Panc1 (cell line): ENCODE results near the gene CD72. TPM values are rescaled to one million over a fixed set of nuclear protein-coding genes. Genes with fewer than 3 reads are reported as not detected.

ENCODE experiments used
- ATAC-seq: fragments of 200-7000 bp; cut with Tn5 transposase; 2 replicates; pipeline ENCODE4 v1.9.1; 2020; ENCODE audit warnings: mild to moderate bottlenecking, moderate library complexity
- BruUV-seq: library from RNA; stranded (reverse); fragments of 400-500 nt; replicated peaks from 2 replicates; lab custom pipeline; 2021; lab: Mats Ljungman, UMichigan
- CTCF ChIA-PET: fragments of 300-600 bp; sonication (Branson Sonifier 250); formaldehyde crosslinking; loops from one replicate; lab custom pipeline; 2022; ENCODE audit warnings: antibody characterized with exemption; lab: Charles Lee
- POLR2A ChIA-PET: fragments of 300-600 bp; sonication (Branson Sonifier 250); formaldehyde crosslinking; loops from one replicate; lab custom pipeline; 2022; ENCODE audit warnings: antibody characterized with exemption; lab: Charles Lee
- DNase-seq: peaks from one replicate; pipeline ENCODE4 v3.0.0-alpha.2; 2010; ENCODE audit warnings: low read depth, low spot score
- H3K27ac ChIP-seq: 2 replicates; pipeline ENCODE4 v1.5.1; 2011; ENCODE audit warnings: mild to moderate bottlenecking, low read length, inconsistent platforms
- H3K27me3 ChIP-seq: fragments of 200-500 bp; sonication (Bioruptor generic); 2 replicates; pipeline ENCODE4 v1.6.0; 2014; ENCODE audit warnings: low read length, inconsistent platforms; ENCODE audit not compliant: control insufficient read depth, insufficient read depth
- H3K36me3 ChIP-seq: fragments of 200-500 bp; sonication (Bioruptor generic); 2 replicates; pipeline ENCODE4 v1.5.1; 2014; ENCODE audit warnings: inconsistent platforms, mild to moderate bottlenecking, low read length, moderate library complexity; ENCODE audit not compliant: control insufficient read depth, insufficient read depth
- H3K4me1 ChIP-seq: 2 replicates; pipeline ENCODE4 v1.5.1; 2011; ENCODE audit warnings: inconsistent platforms, mild to moderate bottlenecking, low read length, moderate library complexity; ENCODE audit not compliant: control insufficient read depth, insufficient read depth
- H3K4me3 ChIP-seq, 2 experiments: 2 replicates each; pipeline ENCODE4 v1.5.1; 2011 to 2012; ENCODE audit warnings: low read depth in 2 of 2, low read length in 2 of 2, mild to moderate bottlenecking in 2 of 2, inconsistent platforms in 1 of 2, moderate library complexity in 1 of 2
- H3K9me3 ChIP-seq: fragments of 200-500 bp; sonication (Bioruptor generic); 2 replicates; pipeline ENCODE4 v1.5.1; 2014; ENCODE audit warnings: low read depth, mild to moderate bottlenecking, inconsistent platforms, low read length, moderate library complexity; ENCODE audit not compliant: control insufficient read depth, insufficient read depth
- POLR2AphosphoS5 ChIP-seq: IDR thresholded peaks from 2 replicates; pipeline ENCODE4 v1.6.1; 2012; ENCODE audit warnings: mild to moderate bottlenecking, low read depth, low read length, moderate library complexity
- SIN3A ChIP-seq: IDR thresholded peaks from 2 replicates; pipeline ENCODE4 v1.6.1; 2012; ENCODE audit warnings: low read depth, mild to moderate bottlenecking, low read length, moderate library complexity, borderline replicate concordance; ENCODE audit not compliant: insufficient read depth
- TCF7L2 ChIP-seq: IDR thresholded peaks from 2 replicates; pipeline ENCODE4 v1.6.1; 2011; ENCODE audit warnings: mild to moderate bottlenecking, low read depth, low read length, inconsistent platforms
- in situ Hi-C: cut with HindIII; loops from 2 replicates; pipeline ENCODE4 v1.10.0; 2016; ENCODE audit warnings: low sequenced_read_pairs, low pct_unique_long_range_greater_than_20kb
- intact Hi-C: fragments of 100-400 bp; cut with micrococcal nuclease; formaldehyde crosslinking; loops from one replicate; pipeline ENCODE4 v1.10.0; 2022; ENCODE audit not compliant: unreplicated experiment
- total RNA-seq: library from RNA; stranded (reverse); gene quantifications from one replicate; pipeline ENCODE4 v1.2.1, GENCODE V29; 2021; ENCODE audit not compliant: unreplicated experiment
- TF ChIP-seq, protein P1 (sequence below): fragments of 450-650 bp; IDR thresholded peaks from 2 replicates; pipeline ENCODE4 v1.5.1; 2017; ENCODE audit warnings: mild to moderate bottlenecking
- TF ChIP-seq, protein P2 (sequence below), 2 experiments: IDR thresholded peaks; 2 replicates each; pipeline ENCODE4 v1.6.1; 2011 to 2012; ENCODE audit warnings: low read depth in 2 of 2, control low read depth in 1 of 2, low read length in 1 of 2, mild to moderate bottlenecking in 1 of 2, moderate library complexity in 1 of 2; ENCODE audit not compliant: insufficient read depth in 1 of 2

CD72 gene
- total RNA-seq, 1 experiment from 2014 or later, result 0.72 TPM

DNA sequence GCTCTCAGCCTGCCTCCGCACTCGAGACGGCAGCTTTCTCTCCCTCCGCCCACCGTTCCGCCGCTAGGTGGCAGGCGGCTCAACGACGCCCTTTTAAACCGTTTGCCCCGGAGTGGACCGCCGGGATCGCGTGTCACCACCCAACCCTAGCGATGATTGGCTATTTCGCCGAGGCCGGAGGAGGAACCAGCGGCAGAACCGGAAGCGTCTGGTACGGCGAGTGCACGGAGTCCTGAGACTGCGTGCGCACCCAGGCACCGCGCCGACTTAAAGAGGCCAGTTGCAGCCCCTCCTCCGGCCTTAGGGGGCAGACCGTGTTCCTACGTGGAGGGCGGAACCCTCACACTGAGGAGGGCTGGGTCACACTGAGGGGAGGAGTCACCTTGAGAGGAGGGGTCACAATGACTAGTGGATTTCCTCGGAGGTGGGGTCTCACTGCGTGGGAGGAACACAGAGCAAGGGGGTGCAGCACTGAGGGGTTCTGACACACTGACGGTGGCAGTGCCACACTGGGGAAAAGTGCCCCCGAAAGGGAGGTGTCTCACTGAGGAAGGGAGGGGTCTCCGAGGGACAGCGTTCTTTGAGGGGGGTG, 14.1 kb downstream of the CD72 start:
- peak overlapping the region; percentile 76 to 99 for H3K4me3 ChIP-seq
- ChIA-PET POLR2A (interaction anchor here (0.6 kb wide), 1 partner anchor 59 kb away, joined by 4 read pairs; no protein-coding TSS in a partner anchor), CTCF (interaction anchor here (0.5 to 1.1 kb wide), 9 partner anchors 9 to 278 kb away, joined by 3 to 4 read pairs (median 3); partner anchors contain the start of genes CCDC107 and RMRP)
- no peaks in the 10 kb centered on the region for H3K27me3 ChIP-seq
- BruUV-seq, result no TSS peak
- in situ Hi-C loops (no loop called here), intact Hi-C loops (loop anchor here (5.0 to 10.0 kb wide), 2 partner anchors 37 to 89 kb away; no protein-coding TSS in a partner anchor)
- DNase-seq, result peak; percentile 98
- peak; percentile 93 for ATAC-seq
- H3K27ac ChIP-seq, result peak overlapping the region; percentile 100
- TF ChIP-seq, protein P1, sequence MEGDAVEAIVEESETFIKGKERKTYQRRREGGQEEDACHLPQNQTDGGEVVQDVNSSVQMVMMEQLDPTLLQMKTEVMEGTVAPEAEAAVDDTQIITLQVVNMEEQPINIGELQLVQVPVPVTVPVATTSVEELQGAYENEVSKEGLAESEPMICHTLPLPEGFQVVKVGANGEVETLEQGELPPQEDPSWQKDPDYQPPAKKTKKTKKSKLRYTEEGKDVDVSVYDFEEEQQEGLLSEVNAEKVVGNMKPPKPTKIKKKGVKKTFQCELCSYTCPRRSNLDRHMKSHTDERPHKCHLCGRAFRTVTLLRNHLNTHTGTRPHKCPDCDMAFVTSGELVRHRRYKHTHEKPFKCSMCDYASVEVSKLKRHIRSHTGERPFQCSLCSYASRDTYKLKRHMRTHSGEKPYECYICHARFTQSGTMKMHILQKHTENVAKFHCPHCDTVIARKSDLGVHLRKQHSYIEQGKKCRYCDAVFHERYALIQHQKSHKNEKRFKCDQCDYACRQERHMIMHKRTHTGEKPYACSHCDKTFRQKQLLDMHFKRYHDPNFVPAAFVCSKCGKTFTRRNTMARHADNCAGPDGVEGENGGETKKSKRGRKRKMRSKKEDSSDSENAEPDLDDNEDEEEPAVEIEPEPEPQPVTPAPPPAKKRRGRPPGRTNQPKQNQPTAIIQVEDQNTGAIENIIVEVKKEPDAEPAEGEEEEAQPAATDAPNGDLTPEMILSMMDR, result no peak
- TF ChIP-seq TCF7L2 (no peak), POLR2AphosphoS5 (peak; percentile 95), SIN3A (peak; percentile 59; the same call in 1 of the 2 replicates)
- no peaks in the 10 kb centered on the region; the same call in 1 of the 2 replicates for H3K36me3 ChIP-seq
- peaks cover 20% of the 10 kb centered on the region for H3K4me1 ChIP-seq
- no peaks in the 10 kb centered on the region for H3K9me3 ChIP-seq

DNA sequence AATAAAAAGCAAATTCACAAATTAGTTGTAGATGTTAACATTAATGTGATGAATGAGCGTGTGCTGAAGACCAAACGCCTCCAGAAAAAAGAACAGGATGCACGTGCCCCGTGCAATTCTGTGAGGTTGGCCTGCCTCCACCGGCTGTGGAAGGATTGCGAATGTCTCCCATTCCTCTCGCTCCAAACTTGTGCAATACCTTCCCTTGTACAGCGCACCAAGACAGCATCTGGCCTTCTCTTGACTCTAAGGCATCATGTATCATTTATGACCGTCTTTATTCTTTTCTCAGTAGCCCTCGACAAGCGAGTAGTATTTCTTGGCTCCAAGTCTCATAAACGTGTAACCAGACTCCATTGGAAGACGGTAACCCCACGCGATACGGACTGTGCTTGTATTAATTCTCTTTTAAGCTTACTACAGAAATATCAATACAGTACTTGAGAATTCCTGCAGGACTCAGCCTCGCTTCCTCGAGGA, 14.7 kb downstream of the CD72 start:
- in situ Hi-C loops, result no loop called here
- DNase-seq (no peak), ATAC-seq (no peak)
- CTCF ChIA-PET, result interaction anchor here (0.5 to 1.1 kb wide), 9 partner anchors 9 to 279 kb away, joined by 3 to 4 read pairs (median 3); partner anchors contain the start of genes CCDC107 and RMRP
- TSS peak; percentile 96 for BruUV-seq
- Histone ChIP-seq H3K4me3 (peak overlapping the region; percentile 76 to 81), H3K27ac (peak overlapping the region; percentile 100), H3K9me3 (no peaks in the 10 kb centered on the region), H3K27me3 (no peaks in the 10 kb centered on the region), H3K36me3 (no peaks in the 10 kb centered on the region; the same call in 1 of the 2 replicates), H3K4me1 (peaks cover 20% of the 10 kb centered on the region)
- TF ChIP-seq, protein P2, sequence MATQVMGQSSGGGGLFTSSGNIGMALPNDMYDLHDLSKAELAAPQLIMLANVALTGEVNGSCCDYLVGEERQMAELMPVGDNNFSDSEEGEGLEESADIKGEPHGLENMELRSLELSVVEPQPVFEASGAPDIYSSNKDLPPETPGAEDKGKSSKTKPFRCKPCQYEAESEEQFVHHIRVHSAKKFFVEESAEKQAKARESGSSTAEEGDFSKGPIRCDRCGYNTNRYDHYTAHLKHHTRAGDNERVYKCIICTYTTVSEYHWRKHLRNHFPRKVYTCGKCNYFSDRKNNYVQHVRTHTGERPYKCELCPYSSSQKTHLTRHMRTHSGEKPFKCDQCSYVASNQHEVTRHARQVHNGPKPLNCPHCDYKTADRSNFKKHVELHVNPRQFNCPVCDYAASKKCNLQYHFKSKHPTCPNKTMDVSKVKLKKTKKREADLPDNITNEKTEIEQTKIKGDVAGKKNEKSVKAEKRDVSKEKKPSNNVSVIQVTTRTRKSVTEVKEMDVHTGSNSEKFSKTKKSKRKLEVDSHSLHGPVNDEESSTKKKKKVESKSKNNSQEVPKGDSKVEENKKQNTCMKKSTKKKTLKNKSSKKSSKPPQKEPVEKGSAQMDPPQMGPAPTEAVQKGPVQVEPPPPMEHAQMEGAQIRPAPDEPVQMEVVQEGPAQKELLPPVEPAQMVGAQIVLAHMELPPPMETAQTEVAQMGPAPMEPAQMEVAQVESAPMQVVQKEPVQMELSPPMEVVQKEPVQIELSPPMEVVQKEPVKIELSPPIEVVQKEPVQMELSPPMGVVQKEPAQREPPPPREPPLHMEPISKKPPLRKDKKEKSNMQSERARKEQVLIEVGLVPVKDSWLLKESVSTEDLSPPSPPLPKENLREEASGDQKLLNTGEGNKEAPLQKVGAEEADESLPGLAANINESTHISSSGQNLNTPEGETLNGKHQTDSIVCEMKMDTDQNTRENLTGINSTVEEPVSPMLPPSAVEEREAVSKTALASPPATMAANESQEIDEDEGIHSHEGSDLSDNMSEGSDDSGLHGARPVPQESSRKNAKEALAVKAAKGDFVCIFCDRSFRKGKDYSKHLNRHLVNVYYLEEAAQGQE (IDR thresholded peaks at IDR 0.05; ENCODE audit: insufficient read depth in 1 of 2, low read depth in 2 of 2, low read length in 1 of 2), result no peak
- TF ChIP-seq, protein P1, result no peak
- TF ChIP-seq POLR2AphosphoS5 (no peak), SIN3A (no peak), TCF7L2 (no peak)
- POLR2A ChIA-PET, result interaction anchor here (0.6 kb wide), 1 partner anchor 59 kb away, joined by 4 read pairs; no protein-coding TSS in a partner anchor
- intact Hi-C loops, result loop anchor here (5.0 to 10.0 kb wide), 2 partner anchors 36 to 89 kb away; no protein-coding TSS in a partner anchor
